B cell (primary cell): ENCODE data around the gene PRAME.

Experiments
- CTCF ChIP-seq: fragments of 200-600 bp; IDR thresholded peaks from one replicate; pipeline ENCODE4 v1.8.0; 2022; ENCODE audit warnings: antibody characterized with exemption, mild to moderate bottlenecking
- EZH2 ChIP-seq: IDR thresholded peaks from 2 replicates; pipeline ENCODE4 v1.6.1; 2012; ENCODE audit warnings: borderline replicate concordance, low read depth, mild to moderate bottlenecking, moderate library complexity, low read length; ENCODE audit not compliant: insufficient read depth, poor library complexity, severe bottlenecking

- TF ChIP-seq CTCF: no peak
- no peak for TF ChIP-seq EZH2
Measured at GRCh38 chr22:22538226-22538989, 20.7 kb downstream of the PRAME start.
